Upper lobe of left lung (tissue), 6 donors: ENCODE results near the gene MIPOL1. TPM values are rescaled to one million over a fixed set of nuclear protein-coding genes. Genes with fewer than 3 reads are reported as not detected.

ENCODE experiments used
- ATAC-seq, 2 donors: fragments of 200-7000 bp; cut with Tn5 transposase; one replicate each; pipeline ENCODE4 v1.9.1; 2022; ENCODE audit warnings: mild to moderate bottlenecking in 2 of 2, moderate library complexity in 2 of 2; ENCODE audit not compliant: low FRiP score in 2 of 2
- DNase-seq, 2 donors: peaks; one replicate each; pipeline ENCODE4 v3.0.0-alpha.2; 2019 to 2020
- H3K27ac ChIP-seq, 4 donors: fragments of 200-600 bp; sonication (generic); one replicate each; pipeline ENCODE4 v1.5.1; 2016 to 2019
- H3K27me3 ChIP-seq, 4 donors: fragments of 200-600 bp; sonication (generic); one replicate each; pipeline ENCODE4 v1.5.1; 2017 to 2019
- H3K36me3 ChIP-seq, 4 donors: fragments of 200-600 bp; sonication (generic); one replicate each; pipeline ENCODE4 v1.5.1; 2016 to 2019
- H3K4me1 ChIP-seq, 4 donors: fragments of 200-600 bp; sonication (generic); one replicate each; pipeline ENCODE4 v1.5.1; 2018 to 2019
- H3K4me3 ChIP-seq, 4 donors: fragments of 200-600 bp; sonication (generic); one replicate each; pipeline ENCODE4 v1.5.1; 2017 to 2019; ENCODE audit warnings: mild to moderate bottlenecking in 2 of 4, moderate library complexity in 1 of 4
- H3K9me3 ChIP-seq, 4 donors: fragments of 200-600 bp; sonication (generic); one replicate each; pipeline ENCODE4 v1.5.1; 2018 to 2019
- CTCF ChIP-seq, 6 experiments: fragments of 450-650 bp in 4 of 6; fragments of 200-600 bp in 2 of 6; sonication (generic) in 2 of 6; IDR thresholded peaks; one replicate each; pipeline ENCODE4 v1.5.1; 2016 to 2019; ENCODE audit warnings: antibody characterized with exemption in 6 of 6
- EP300 ChIP-seq, 4 donors: sonication (generic); formaldehyde crosslinking; IDR thresholded peaks; one replicate each; pipeline ENCODE4 v1.5.1; 2017; ENCODE audit warnings: antibody characterized with exemption in 4 of 4, control low read depth in 2 of 4
- POLR2A ChIP-seq, 4 donors: fragments of 450-650 bp; IDR thresholded peaks; one replicate each; pipeline ENCODE4 v1.5.1; 2016 to 2017; ENCODE audit warnings: antibody characterized with exemption in 4 of 4, mild to moderate bottlenecking in 2 of 4
- POLR2AphosphoS5 ChIP-seq, 2 donors: sonication (generic); formaldehyde crosslinking; IDR thresholded peaks; one replicate each; pipeline ENCODE4 v1.5.1; 2017; ENCODE audit warnings: antibody characterized with exemption in 2 of 2
- WGBS, 2 donors: methylation state at CpG; one replicate each; pipeline ENCODE4 v1.1.5; 2017 to 2018; 5-methylcytosine and 5-hydroxymethylcytosine counted together
- total RNA-seq, 6 donors: library from RNA; depleted of rRNA in 4 of 6; stranded (reverse); fragments of >200 nt in 4 of 6; gene quantifications; one replicate each; pipeline versions ENCODE4 v1.1.0 to v1.2.1, GENCODE V29; 2016 to 2021
- donor health status: DM: no; HTN: no; CAD: no; lungs with moderate emphysema.
- donor health status: DM: no; HTN: yes; CAD: no; lungs with severe emphysema.

MIPOL1 gene
- total RNA-seq, 6 donors from 2014 or later = 4.1 to 32.6 (median 8.4) TPM

- peaks cover 0 to 3% (median 0%) of the 10 kb centered on the region in 4 donors for H3K4me1 ChIP-seq
- H3K9me3 ChIP-seq = peaks cover 0 to 6% (median 2%) of the 10 kb centered on the region in 4 donors
- DNase-seq (no peak), ATAC-seq (no peak)
- H3K4me3 ChIP-seq = no peak overlapping the region
- TF ChIP-seq POLR2A (IDR thresholded peaks at IDR 0.05) (no peak), POLR2AphosphoS5 (IDR thresholded peaks at IDR 0.05) (no peak), EP300 (IDR thresholded peaks at IDR 0.05) (no peak), CTCF (IDR thresholded peaks at IDR 0.05) (no peak)
- no peaks in the 10 kb centered on the region for H3K27me3 ChIP-seq
- H3K27ac ChIP-seq = no peak overlapping the region
- no peaks in the 10 kb centered on the region for H3K36me3 ChIP-seq
These were observed 201.8 kb downstream of the MIPOL1 start for GRCh38 chr14:37399517-37399916.

- DNase-seq (no peak), ATAC-seq (no peak)
- TF ChIP-seq EP300 (IDR thresholded peaks at IDR 0.05) (no peak), CTCF (IDR thresholded peaks at IDR 0.05) (no peak), POLR2A (IDR thresholded peaks at IDR 0.05) (no peak), POLR2AphosphoS5 (IDR thresholded peaks at IDR 0.05) (no peak)
- 85 to 93% methylated on average over 1 of the region's 1 CpG for WGBS, 2 donors
- H3K36me3 ChIP-seq = no peaks in the 10 kb centered on the region
- H3K4me1 ChIP-seq = peaks cover 0 to 4% (median 0%) of the 10 kb centered on the region in 4 donors
- no peaks in the 10 kb centered on the region for H3K9me3 ChIP-seq
- no peak overlapping the region for H3K27ac ChIP-seq
- H3K4me3 ChIP-seq = no peak overlapping the region
- no peaks in the 10 kb centered on the region for H3K27me3 ChIP-seq
These were observed 203.4 kb downstream of the MIPOL1 start for GRCh38 chr14:37401093-37401492.

GRCh38 chr14:37403626-37404025, 205.9 kb downstream of the MIPOL1 start:
- Histone ChIP-seq H3K9me3 (no peaks in the 10 kb centered on the region), H3K27me3 (no peaks in the 10 kb centered on the region), H3K36me3 (no peaks in the 10 kb centered on the region), H3K27ac (no peak overlapping the region), H3K4me1 (peaks cover 0 to 4% (median 0%) of the 10 kb centered on the region in 4 donors), H3K4me3 (no peak overlapping the region)
- no peak for ATAC-seq
- TF ChIP-seq EP300 (IDR thresholded peaks at IDR 0.05) (no peak), POLR2A (IDR thresholded peaks at IDR 0.05) (no peak), POLR2AphosphoS5 (IDR thresholded peaks at IDR 0.05) (no peak), CTCF (IDR thresholded peaks at IDR 0.05) (no peak)
- WGBS, 2 donors = 60 to 68% methylated on average over 1 of the region's 1 CpG
- DNase-seq = no peak

- no peak for DNase-seq
- 65 to 67% methylated on average over 2 of the region's 2 CpGs for WGBS, 2 donors
- no peak overlapping the region for H3K27ac ChIP-seq
- H3K4me3 ChIP-seq = no peak overlapping the region
- H3K27me3 ChIP-seq = no peaks in the 10 kb centered on the region
- H3K9me3 ChIP-seq = no peaks in the 10 kb centered on the region
- no peaks in the 10 kb centered on the region for H3K36me3 ChIP-seq
- H3K4me1 ChIP-seq = peaks cover 0 to 4% (median 0%) of the 10 kb centered on the region in 4 donors
- no peak for ATAC-seq
- no peak for TF ChIP-seq POLR2A (IDR thresholded peaks at IDR 0.05)
- TF ChIP-seq EP300 (IDR thresholded peaks at IDR 0.05) = no peak
- TF ChIP-seq CTCF (IDR thresholded peaks at IDR 0.05) = no peak
These were observed 208.4 kb downstream of the MIPOL1 start for GRCh38 chr14:37406095-37406494.

GRCh38 chr14:37411079-37411735, 213.5 kb downstream of the MIPOL1 start:
- ATAC-seq = no peak
- Histone ChIP-seq H3K27me3 (no peaks in the 10 kb centered on the region), H3K4me3 (no peak overlapping the region), H3K4me1 (no peaks in the 10 kb centered on the region), H3K27ac (no peak overlapping the region), H3K36me3 (no peaks in the 10 kb centered on the region), H3K9me3 (no peaks in the 10 kb centered on the region)
- no peak for TF ChIP-seq POLR2A (IDR thresholded peaks at IDR 0.05)
- TF ChIP-seq EP300 (IDR thresholded peaks at IDR 0.05) = no peak
- no peak for DNase-seq
- WGBS, 2 donors = 84% methylated on average over 3 of the region's 3 CpGs
